Gastroesophageal sphincter (tissue), 3 donors: Measurements from ENCODE around the gene CDCA7L.
"Not testable (repeated sequence)": the region's sequence is repeated elsewhere in the genome, so short reads cannot be mapped to it uniquely, and the experiment has no call there.

Experiments used
- EP300 ChIP-seq: sonication (generic); formaldehyde crosslinking; IDR thresholded peaks from one replicate; pipeline ENCODE4 v1.6.1; 2017; ENCODE audit warnings: antibody characterized with exemption, mild to moderate bottlenecking
- POLR2A ChIP-seq, 2 donors: fragments of 450-650 bp; IDR thresholded peaks; one replicate each; pipeline ENCODE4 v1.6.1; 2017; ENCODE audit warnings: antibody characterized with exemption in 2 of 2, mild to moderate bottlenecking in 2 of 2, moderate library complexity in 1 of 2
- POLR2AphosphoS5 ChIP-seq: sonication (generic); formaldehyde crosslinking; IDR thresholded peaks from one replicate; pipeline ENCODE4 v1.6.1; 2017; ENCODE audit warnings: antibody characterized with exemption
- TF ChIP-seq, protein P1 (sequence below), 4 experiments: fragments of 200-600 bp in 2 of 4; fragments of 450-650 bp in 2 of 4; sonication (generic) in 1 of 4; IDR thresholded peaks; one replicate each; pipeline ENCODE4 v1.5.1; 2017 to 2019; ENCODE audit warnings: antibody characterized with exemption in 4 of 4, mild to moderate bottlenecking in 2 of 4, moderate library complexity in 2 of 4

DNA sequence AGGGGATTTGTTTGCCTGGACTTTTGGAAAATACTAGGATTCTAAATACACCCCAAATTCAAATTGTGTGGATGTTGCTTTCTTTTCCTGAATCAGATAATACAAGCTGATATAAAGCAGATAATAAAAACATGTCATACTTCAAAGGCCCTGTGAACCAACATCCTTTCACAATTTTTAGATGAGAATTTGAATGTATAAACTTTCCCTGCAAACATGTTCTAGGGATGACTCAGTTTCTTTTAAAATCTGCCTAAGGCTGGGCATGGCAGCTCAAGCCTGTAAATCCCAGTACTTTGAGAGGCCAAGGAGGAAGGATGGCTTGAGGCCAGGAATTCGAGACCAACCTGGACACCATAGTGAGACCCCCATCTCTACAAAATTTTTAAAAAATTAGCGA lies 62.2 kb downstream of the CDCA7L start:
- TF ChIP-seq, protein P1, sequence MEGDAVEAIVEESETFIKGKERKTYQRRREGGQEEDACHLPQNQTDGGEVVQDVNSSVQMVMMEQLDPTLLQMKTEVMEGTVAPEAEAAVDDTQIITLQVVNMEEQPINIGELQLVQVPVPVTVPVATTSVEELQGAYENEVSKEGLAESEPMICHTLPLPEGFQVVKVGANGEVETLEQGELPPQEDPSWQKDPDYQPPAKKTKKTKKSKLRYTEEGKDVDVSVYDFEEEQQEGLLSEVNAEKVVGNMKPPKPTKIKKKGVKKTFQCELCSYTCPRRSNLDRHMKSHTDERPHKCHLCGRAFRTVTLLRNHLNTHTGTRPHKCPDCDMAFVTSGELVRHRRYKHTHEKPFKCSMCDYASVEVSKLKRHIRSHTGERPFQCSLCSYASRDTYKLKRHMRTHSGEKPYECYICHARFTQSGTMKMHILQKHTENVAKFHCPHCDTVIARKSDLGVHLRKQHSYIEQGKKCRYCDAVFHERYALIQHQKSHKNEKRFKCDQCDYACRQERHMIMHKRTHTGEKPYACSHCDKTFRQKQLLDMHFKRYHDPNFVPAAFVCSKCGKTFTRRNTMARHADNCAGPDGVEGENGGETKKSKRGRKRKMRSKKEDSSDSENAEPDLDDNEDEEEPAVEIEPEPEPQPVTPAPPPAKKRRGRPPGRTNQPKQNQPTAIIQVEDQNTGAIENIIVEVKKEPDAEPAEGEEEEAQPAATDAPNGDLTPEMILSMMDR (IDR thresholded peaks at IDR 0.05) = not testable (repeated sequence)
- TF ChIP-seq EP300; POLR2AphosphoS5; POLR2A (IDR thresholded peaks at IDR 0.05): not testable (repeated sequence)
